HL-60 (cell line): Measurements from ENCODE around the gene MX2.

ENCODE experiments used
- DNase-seq, 2 experiments: peaks; one replicate each; pipeline ENCODE4 v3.0.0-alpha.2; 2010 to 2020; ENCODE audit warnings: low read depth in 1 of 2, low spot score in 1 of 2
- H3K27ac ChIP-seq: fragments of 250-450 bp; sonication (Bioruptor Pico); replicated peaks from 2 replicates; pipeline ENCODE4 v1.5.1; 2020; ENCODE audit warnings: mild to moderate bottlenecking, moderate library complexity
- H3K27me3 ChIP-seq: fragments of 250-450 bp; sonication (Bioruptor Pico); 2 replicates; pipeline ENCODE4 v1.5.1; 2021; ENCODE audit warnings: mild to moderate bottlenecking, moderate library complexity; ENCODE audit not compliant: insufficient read depth, poor library complexity, severe bottlenecking
- H3K4me3 ChIP-seq: replicated peaks from 2 replicates; pipeline ENCODE4 v1.5.1; 2011; ENCODE audit warnings: mild to moderate bottlenecking, control low read depth, low read length; ENCODE audit not compliant: insufficient read depth
- GABPA ChIP-seq: IDR thresholded peaks from 2 replicates; pipeline ENCODE4 v1.6.1; 2012; ENCODE audit warnings: low read depth
- POLR2AphosphoS5 ChIP-seq: IDR thresholded peaks from 2 replicates; pipeline ENCODE4 v1.6.1; 2012; ENCODE audit warnings: low read depth
- SPI1 ChIP-seq: IDR thresholded peaks from 2 replicates; pipeline ENCODE4 v1.6.1; 2012; ENCODE audit warnings: low read depth, mild to moderate bottlenecking, borderline replicate concordance
- TF ChIP-seq, protein P1 (sequence below): IDR thresholded peaks from 2 replicates; pipeline ENCODE4 v1.6.1; 2012; ENCODE audit warnings: low read depth; ENCODE audit not compliant: insufficient replicate concordance
- TF ChIP-seq, protein P2 (sequence below): IDR thresholded peaks from one replicate; pipeline ENCODE4 v1.5.1; 2011; ENCODE audit warnings: low read length, control low read depth, inconsistent platforms; ENCODE audit not compliant: insufficient read depth

Gene MX2

DNA sequence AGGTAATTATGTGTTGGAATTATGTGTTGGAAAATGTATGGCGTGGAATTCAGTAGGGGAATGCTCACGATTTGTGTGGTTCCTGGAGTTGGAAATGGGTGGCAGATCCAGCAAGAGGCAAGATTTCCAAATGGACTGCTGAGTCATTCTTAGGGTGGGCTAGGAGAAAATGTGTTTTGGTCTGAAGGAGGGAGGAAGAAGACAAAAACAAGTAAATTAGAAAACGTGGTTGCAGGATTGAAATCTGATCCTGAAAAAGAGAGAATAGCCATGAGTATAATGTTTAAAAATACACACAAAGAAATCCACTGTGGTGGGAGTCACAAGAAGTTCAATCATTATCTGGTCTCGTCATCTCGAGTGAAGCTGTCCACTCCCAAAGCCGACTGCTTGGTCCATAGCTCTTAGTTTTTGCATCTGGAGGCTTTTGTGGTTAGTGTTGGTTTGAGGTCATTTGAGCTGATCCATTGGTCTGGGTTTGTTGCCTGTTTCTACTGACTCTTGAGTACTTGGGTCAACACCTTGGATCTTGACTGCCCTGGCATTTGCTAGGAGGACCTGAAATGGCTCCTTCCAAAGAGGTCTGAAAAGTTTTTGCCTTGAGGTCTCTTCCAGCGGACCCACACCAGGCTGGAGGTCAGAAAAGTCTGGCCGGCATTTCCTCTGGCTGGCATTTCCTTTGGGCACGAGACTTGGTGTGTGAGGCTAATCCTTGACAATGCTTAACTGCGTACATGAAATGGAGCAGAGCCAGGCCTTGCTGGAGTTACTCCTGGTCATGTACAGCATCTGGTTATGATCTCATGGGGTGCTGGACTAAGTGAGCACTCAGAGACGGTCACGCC lies 9.2 kb downstream of the MX2 start:
- Histone ChIP-seq H3K4me3 (no peak overlapping the region), H3K27me3 (no peaks in the 10 kb centered on the region), H3K27ac (no peak overlapping the region)
- TF ChIP-seq POLR2AphosphoS5 (no peak), GABPA (no peak), SPI1 (no peak)
- TF ChIP-seq, protein P1, sequence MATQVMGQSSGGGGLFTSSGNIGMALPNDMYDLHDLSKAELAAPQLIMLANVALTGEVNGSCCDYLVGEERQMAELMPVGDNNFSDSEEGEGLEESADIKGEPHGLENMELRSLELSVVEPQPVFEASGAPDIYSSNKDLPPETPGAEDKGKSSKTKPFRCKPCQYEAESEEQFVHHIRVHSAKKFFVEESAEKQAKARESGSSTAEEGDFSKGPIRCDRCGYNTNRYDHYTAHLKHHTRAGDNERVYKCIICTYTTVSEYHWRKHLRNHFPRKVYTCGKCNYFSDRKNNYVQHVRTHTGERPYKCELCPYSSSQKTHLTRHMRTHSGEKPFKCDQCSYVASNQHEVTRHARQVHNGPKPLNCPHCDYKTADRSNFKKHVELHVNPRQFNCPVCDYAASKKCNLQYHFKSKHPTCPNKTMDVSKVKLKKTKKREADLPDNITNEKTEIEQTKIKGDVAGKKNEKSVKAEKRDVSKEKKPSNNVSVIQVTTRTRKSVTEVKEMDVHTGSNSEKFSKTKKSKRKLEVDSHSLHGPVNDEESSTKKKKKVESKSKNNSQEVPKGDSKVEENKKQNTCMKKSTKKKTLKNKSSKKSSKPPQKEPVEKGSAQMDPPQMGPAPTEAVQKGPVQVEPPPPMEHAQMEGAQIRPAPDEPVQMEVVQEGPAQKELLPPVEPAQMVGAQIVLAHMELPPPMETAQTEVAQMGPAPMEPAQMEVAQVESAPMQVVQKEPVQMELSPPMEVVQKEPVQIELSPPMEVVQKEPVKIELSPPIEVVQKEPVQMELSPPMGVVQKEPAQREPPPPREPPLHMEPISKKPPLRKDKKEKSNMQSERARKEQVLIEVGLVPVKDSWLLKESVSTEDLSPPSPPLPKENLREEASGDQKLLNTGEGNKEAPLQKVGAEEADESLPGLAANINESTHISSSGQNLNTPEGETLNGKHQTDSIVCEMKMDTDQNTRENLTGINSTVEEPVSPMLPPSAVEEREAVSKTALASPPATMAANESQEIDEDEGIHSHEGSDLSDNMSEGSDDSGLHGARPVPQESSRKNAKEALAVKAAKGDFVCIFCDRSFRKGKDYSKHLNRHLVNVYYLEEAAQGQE, result no peak
- TF ChIP-seq, protein P2, sequence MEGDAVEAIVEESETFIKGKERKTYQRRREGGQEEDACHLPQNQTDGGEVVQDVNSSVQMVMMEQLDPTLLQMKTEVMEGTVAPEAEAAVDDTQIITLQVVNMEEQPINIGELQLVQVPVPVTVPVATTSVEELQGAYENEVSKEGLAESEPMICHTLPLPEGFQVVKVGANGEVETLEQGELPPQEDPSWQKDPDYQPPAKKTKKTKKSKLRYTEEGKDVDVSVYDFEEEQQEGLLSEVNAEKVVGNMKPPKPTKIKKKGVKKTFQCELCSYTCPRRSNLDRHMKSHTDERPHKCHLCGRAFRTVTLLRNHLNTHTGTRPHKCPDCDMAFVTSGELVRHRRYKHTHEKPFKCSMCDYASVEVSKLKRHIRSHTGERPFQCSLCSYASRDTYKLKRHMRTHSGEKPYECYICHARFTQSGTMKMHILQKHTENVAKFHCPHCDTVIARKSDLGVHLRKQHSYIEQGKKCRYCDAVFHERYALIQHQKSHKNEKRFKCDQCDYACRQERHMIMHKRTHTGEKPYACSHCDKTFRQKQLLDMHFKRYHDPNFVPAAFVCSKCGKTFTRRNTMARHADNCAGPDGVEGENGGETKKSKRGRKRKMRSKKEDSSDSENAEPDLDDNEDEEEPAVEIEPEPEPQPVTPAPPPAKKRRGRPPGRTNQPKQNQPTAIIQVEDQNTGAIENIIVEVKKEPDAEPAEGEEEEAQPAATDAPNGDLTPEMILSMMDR, result no peak
- no peak for DNase-seq

DNA sequence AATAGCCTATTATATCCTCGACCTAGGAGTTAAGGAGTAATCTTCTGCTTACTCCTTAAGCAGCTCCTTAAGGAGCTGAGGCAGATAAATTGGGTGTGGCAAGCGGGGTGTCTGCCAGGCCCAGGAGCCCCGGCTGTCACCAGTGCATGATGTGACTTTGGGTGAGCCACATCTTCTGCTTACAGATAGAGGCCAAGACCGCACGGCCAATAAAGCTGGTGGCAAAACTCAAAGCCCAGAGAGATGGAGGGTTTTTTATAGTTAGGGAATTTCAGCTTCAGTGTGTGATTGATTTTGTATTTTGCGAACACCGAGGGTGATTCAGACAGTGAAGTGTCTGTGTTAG lies 9.8 kb downstream of the MX2 start:
- TF ChIP-seq, protein P1, result no peak
- no peak overlapping the region for H3K4me3 ChIP-seq
- no peak overlapping the region for H3K27ac ChIP-seq
- DNase-seq, result no peak
- no peaks in the 10 kb centered on the region for H3K27me3 ChIP-seq

DNA sequence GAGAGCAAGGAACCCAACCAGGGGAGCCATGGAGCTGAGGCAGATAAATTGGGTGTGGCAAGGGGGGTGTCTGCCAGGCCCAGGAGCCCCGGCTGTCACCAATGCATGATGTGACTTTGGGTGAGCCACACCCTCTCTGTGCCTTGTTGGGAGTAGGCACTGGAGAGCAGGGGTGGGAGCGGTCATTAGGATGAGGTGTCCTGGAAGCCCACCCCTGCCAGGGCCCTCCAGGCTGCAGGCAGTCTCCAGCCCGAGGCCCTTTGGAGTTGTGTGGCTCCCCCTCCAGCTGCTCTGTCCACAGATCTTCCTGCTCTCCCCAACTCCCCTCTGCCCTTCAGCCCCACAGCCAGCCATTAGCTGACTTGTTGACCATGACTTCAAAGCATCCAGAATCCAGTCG lies 11.4 kb downstream of the MX2 start:
- H3K27ac ChIP-seq, result no peak overlapping the region
- no peaks in the 10 kb centered on the region for H3K27me3 ChIP-seq
- no peak overlapping the region for H3K4me3 ChIP-seq

More for the DNA sequence above, 11.4 kb downstream of the MX2 start:
- no peak for DNase-seq
- TF ChIP-seq SPI1 (no peak), GABPA (no peak), POLR2AphosphoS5 (no peak)
- TF ChIP-seq, protein P1, result no peak
- TF ChIP-seq, protein P2, result no peak
